Neuronal stem cell (in vitro differentiated cells): ENCODE results near the gene UBE2F. TPM values are rescaled to one million over a fixed set of nuclear protein-coding genes. Genes with fewer than 3 reads are reported as not detected.

Experiments
- DNase-seq: peaks from one replicate; pipeline ENCODE4 v3.0.0-alpha.2; 2013; ENCODE audit warnings: low spot score
- H2AFZ ChIP-seq: one replicate; pipeline ENCODE4 v1.6.1; 2013; ENCODE audit warnings: mild to moderate bottlenecking, low read length, inconsistent platforms
- H2AK5ac ChIP-seq: 2 replicates; pipeline ENCODE4 v1.6.1; 2013; ENCODE audit warnings: low read depth, mild to moderate bottlenecking, inconsistent platforms, low read length, moderate library complexity, mixed read lengths
- H2BK120ac ChIP-seq: 2 replicates; pipeline ENCODE4 v1.6.1; 2013; ENCODE audit warnings: low read depth, mild to moderate bottlenecking, inconsistent platforms, low read length, moderate library complexity, mixed read lengths
- H2BK12ac ChIP-seq: one replicate; pipeline ENCODE4 v1.6.1; 2013; ENCODE audit warnings: low read length, inconsistent platforms
- H2BK15ac ChIP-seq: 2 replicates; pipeline ENCODE4 v1.6.1; 2013; ENCODE audit warnings: mild to moderate bottlenecking, low read length, inconsistent platforms, mixed read lengths
- H2BK5ac ChIP-seq: one replicate; pipeline ENCODE4 v1.6.1; 2013; ENCODE audit warnings: inconsistent platforms, mild to moderate bottlenecking, low read length, moderate library complexity
- H3K14ac ChIP-seq: one replicate; pipeline ENCODE4 v1.6.1; 2013; ENCODE audit warnings: low read length, inconsistent platforms
- H3K18ac ChIP-seq: 2 replicates; pipeline ENCODE4 v1.6.1; 2013; ENCODE audit warnings: low read length, inconsistent platforms
- H3K23ac ChIP-seq: 2 replicates; pipeline ENCODE4 v1.6.1; 2013; ENCODE audit warnings: low read depth, mild to moderate bottlenecking, mixed read lengths, low read length, inconsistent platforms; ENCODE audit not compliant: poor library complexity
- H3K27ac ChIP-seq: replicated peaks from 3 replicates; pipeline ENCODE4 v1.5.1; 2013; ENCODE audit warnings: low read length, inconsistent platforms
- H3K27me3 ChIP-seq, 3 experiments: 2 replicates each; pipeline ENCODE4 v1.6.1; 2013; ENCODE audit warnings: low read length in 3 of 3, mild to moderate bottlenecking in 2 of 3, inconsistent platforms in 1 of 3, low read depth in 1 of 3, mixed read lengths in 1 of 3, moderate library complexity in 1 of 3; ENCODE audit not compliant: control insufficient read depth in 3 of 3, insufficient read depth in 3 of 3
- H3K36me3 ChIP-seq, 2 donors: replicated peaks in 1 of 2; 2 replicates each; pipeline ENCODE4 v1.6.1; 2013; ENCODE audit warnings: low read length in 2 of 2; ENCODE audit not compliant: control insufficient read depth in 2 of 2, insufficient read depth in 2 of 2
- H3K4ac ChIP-seq: 2 replicates; pipeline ENCODE4 v1.6.1; 2013; ENCODE audit warnings: inconsistent platforms, mild to moderate bottlenecking, low read length, moderate library complexity
- H3K4me1 ChIP-seq, 2 donors: 1 replicate in 1 of 2; 2 replicates in 1 of 2; pipeline ENCODE4 v1.6.1; 2013; ENCODE audit warnings: low read length in 2 of 2, low read depth in 1 of 2; ENCODE audit not compliant: control insufficient read depth in 2 of 2, insufficient read depth in 1 of 2
- H3K4me2 ChIP-seq: one replicate; pipeline ENCODE4 v1.6.1; 2013; ENCODE audit warnings: mild to moderate bottlenecking, low read length, inconsistent platforms; ENCODE audit not compliant: insufficient read depth, poor library complexity, severe bottlenecking
- H3K4me3 ChIP-seq, 2 donors: 2 replicates each; pipeline ENCODE4 v1.5.1; 2013; ENCODE audit warnings: low read length in 2 of 2, mild to moderate bottlenecking in 2 of 2, inconsistent platforms in 1 of 2, moderate library complexity in 1 of 2
- H3K79me1 ChIP-seq: one replicate; pipeline ENCODE4 v1.6.1; 2013; ENCODE audit warnings: low read depth, mild to moderate bottlenecking, inconsistent platforms, low read length, moderate library complexity
- H3K9ac ChIP-seq: one replicate; pipeline ENCODE4 v1.6.1; 2013; ENCODE audit warnings: mild to moderate bottlenecking, low read depth, low read length, inconsistent platforms; ENCODE audit not compliant: poor library complexity
- H3K9me3 ChIP-seq, 2 donors: replicated peaks in 1 of 2; 2 replicates each; pipeline versions ENCODE3 to v1.6.1; 2013; ENCODE audit warnings: low read length in 2 of 2, mild to moderate bottlenecking in 2 of 2, inconsistent platforms in 1 of 2, low read depth in 1 of 2, mixed read lengths in 1 of 2, moderate library complexity in 1 of 2; ENCODE audit not compliant: control insufficient read depth in 2 of 2, insufficient read depth in 1 of 2
- H4K8ac ChIP-seq: one replicate; pipeline ENCODE4 v1.6.1; 2013; ENCODE audit warnings: low read depth, mild to moderate bottlenecking, inconsistent platforms, low read length, moderate library complexity
- H4K91ac ChIP-seq: one replicate; pipeline ENCODE4 v1.6.1; 2013; ENCODE audit warnings: low read length, low read depth, mild to moderate bottlenecking, inconsistent platforms; ENCODE audit not compliant: poor library complexity
- WGBS, 2 donors: extraction: QIAGEN DNeasy Blood & Tissue Kit; methylation state at CpG; one replicate each; pipeline ENCODE4 v1.1.7; 2013; ENCODE audit warnings: missing lambda C conversion rate in 2 of 2, mixed read lengths in 1 of 2; ENCODE audit not compliant: insufficient read length in 2 of 2, insufficient replicate concordance in 1 of 2; ENCODE audit errors: extremely low coverage in 2 of 2; 5-methylcytosine and 5-hydroxymethylcytosine counted together
- polyA plus RNA-seq, 2 experiments: library from polyadenylated mRNA; stranded (reverse); fragments of 200-250 nt; gene quantifications; one replicate each; pipeline ENCODE4 v1.2.3, GENCODE V29; 2013

Gene UBE2F
- 35.5 TPM for polyA plus RNA-seq (2013, experiment 1 of 2)
- 36.1 TPM for polyA plus RNA-seq (2013, experiment 2 of 2)

- Histone ChIP-seq H3K14ac (peak within 1 kb of the TSS; percentile 100), H2AK5ac (peak within 1 kb of the TSS; percentile 81), H3K9me3 (peaks cover 9 to 14% of the 10 kb centered on the region in 2 donors), H2BK120ac (peak within 1 kb of the TSS; percentile 61), H3K4me1 (peaks cover 7% of the 10 kb centered on the region in 2 donors), H4K91ac (no peak within 1 kb of the TSS), H2BK5ac (no peak within 1 kb of the TSS), H3K4ac (no peak within 1 kb of the TSS), H3K36me3 (peaks cover 4 to 8% of the 10 kb centered on the region in 2 donors), H2BK12ac (no peak within 1 kb of the TSS), H3K18ac (peak within 1 kb of the TSS; percentile 89), H3K27ac (no peak within 1 kb of the TSS), H3K9ac (peak within 1 kb of the TSS; percentile 99), H2BK15ac (no peak within 1 kb of the TSS), H3K4me2 (peak within 1 kb of the TSS; percentile 88), H3K23ac (peak within 1 kb of the TSS; percentile 77), H3K79me1 (peaks cover 13% of the 10 kb centered on the region), H3K4me3 (peak within 1 kb of the TSS; percentile 89 to 99), H3K27me3 (no peaks in the 10 kb centered on the region), H2AFZ (peak within 1 kb of the TSS; percentile 99), H4K8ac (no peak within 1 kb of the TSS)
- DNase-seq = peak; percentile 94
- no CpG with 5 or more reads among the region's 123 CpGs for WGBS, 2 donors
Observed at GRCh38 chr2:237966565-237967462, at the start of gene UBE2F. Gene UBE2F, plus strand, starts transcription at chr2:237967014. Its CDS starts 6,094 bp downstream, at chr2:237973108.

DNA sequence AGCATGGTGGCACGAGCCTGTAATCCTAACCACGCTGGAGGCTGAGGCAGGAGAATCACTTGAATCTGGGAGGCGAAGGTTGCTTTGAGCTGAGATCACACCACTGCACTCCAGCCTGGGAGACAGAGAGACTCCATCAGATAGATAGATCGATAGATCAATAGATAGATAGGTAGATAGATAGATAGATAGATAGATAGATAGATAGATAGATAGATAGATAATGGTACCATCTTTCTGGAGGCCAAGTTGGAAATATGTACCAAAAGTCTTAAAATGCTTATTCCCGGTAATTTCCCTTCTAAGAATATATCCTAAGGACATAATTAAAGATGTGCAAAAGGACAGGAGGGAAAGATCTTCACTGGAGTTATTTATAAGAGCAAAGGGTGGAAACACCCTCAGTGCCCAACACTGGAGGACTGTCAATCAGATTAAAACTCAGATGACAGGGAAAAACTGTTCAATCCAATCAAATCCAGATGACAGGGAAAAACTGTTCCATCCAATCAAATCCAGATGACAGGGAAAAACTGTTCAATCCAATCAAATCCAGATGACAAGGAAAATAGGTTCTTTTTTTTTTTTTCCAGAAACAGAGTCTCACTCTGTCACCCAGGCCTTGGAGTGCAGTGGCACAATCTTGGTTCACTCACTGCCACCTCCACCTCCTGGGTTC, 49.0 kb upstream of the UBE2F start:
- H3K4me2 ChIP-seq = no peak overlapping the region
- H3K36me3 ChIP-seq = no peaks in the 10 kb centered on the region
- peaks cover 0 to 12% (median 2%) of the 10 kb centered on the region in 3 experiments for H3K27me3 ChIP-seq
- no peak overlapping the region for H3K4ac ChIP-seq
- no peak overlapping the region for H3K9ac ChIP-seq
- H2BK15ac ChIP-seq = no peak overlapping the region
- no peaks in the 10 kb centered on the region for H3K79me1 ChIP-seq
- no peak overlapping the region for H4K8ac ChIP-seq
- no peak overlapping the region for H3K27ac ChIP-seq
- no peak overlapping the region for H2BK12ac ChIP-seq
- no peak overlapping the region for H3K14ac ChIP-seq
- no peak overlapping the region for H3K23ac ChIP-seq
- peak overlapping the region; percentile 32 for H2AFZ ChIP-seq
- no peak overlapping the region for H2BK120ac ChIP-seq
- no peak overlapping the region for H2AK5ac ChIP-seq
- DNase-seq = no peak
- no peaks in the 10 kb centered on the region for H3K9me3 ChIP-seq
- H4K91ac ChIP-seq = no peak overlapping the region
- no peak overlapping the region for H2BK5ac ChIP-seq
- no peak overlapping the region for H3K4me3 ChIP-seq
- H3K18ac ChIP-seq = no peak overlapping the region
- no peaks in the 10 kb centered on the region for H3K4me1 ChIP-seq
- no CpG with 5 or more reads among the region's 5 CpGs for WGBS, 2 donors

DNA sequence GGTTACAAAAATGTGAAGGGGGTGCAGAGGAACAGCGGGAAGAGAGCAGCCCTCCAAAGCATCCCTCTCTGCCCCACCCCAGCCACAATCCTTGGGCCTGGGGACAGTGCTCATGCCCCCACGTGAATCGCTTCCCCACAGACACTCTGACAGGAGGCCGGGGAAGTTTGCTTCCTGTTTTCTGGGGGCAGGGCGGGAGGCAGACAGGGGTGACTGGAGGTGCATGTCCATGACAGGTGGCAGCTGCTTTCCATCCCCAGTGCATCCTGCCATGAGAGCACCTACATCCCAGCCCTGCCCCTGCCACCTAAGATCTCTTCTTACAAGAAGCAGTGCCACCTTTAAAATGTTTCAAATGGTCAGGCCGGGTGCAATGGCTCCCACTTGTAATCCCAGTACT, 47.2 kb upstream of the UBE2F start:
- no peak overlapping the region for H3K23ac ChIP-seq
- no CpG with 5 or more reads among the region's 6 CpGs for WGBS, 2 donors
- no peak overlapping the region for H3K9ac ChIP-seq
- no peaks in the 10 kb centered on the region for H3K79me1 ChIP-seq
- no peak overlapping the region for H3K27ac ChIP-seq
- H2BK120ac ChIP-seq = no peak overlapping the region
- no peak overlapping the region for H2AFZ ChIP-seq
- H3K27me3 ChIP-seq = peaks cover 0 to 15% (median 3%) of the 10 kb centered on the region in 3 experiments
- no peak overlapping the region for H4K8ac ChIP-seq
- H3K4me3 ChIP-seq = no peak overlapping the region
- no peak overlapping the region for H3K18ac ChIP-seq
- no peaks in the 10 kb centered on the region for H3K9me3 ChIP-seq
- no peak overlapping the region for H2AK5ac ChIP-seq
- H2BK5ac ChIP-seq = no peak overlapping the region
- no peak overlapping the region for H2BK15ac ChIP-seq
- no peak overlapping the region for H4K91ac ChIP-seq
- H3K36me3 ChIP-seq = no peaks in the 10 kb centered on the region
- H3K4me2 ChIP-seq = no peak overlapping the region
- H3K4me1 ChIP-seq = no peaks in the 10 kb centered on the region
- no peak overlapping the region for H3K14ac ChIP-seq
- no peak overlapping the region for H3K4ac ChIP-seq
- no peak overlapping the region for H2BK12ac ChIP-seq
- DNase-seq = no peak

DNA sequence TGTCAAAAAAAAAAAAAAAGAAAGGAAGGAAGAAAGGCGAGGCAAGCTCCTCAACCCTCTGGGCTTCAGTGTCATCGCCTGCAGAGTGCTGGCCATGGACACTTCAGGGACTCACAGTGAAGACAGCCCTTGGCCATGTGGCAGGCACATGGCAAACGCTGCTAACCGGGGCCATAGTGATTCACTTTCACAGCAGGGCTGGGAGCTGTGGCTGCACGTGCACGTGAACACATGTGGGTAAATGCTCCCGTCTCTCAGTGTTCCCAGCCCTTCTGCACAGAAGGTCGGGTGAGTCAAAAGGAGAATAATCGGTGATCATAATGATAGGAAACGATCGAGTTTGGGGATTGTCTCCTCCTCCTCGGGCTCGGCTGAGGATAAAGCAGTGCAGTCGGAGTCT, 46.1 kb upstream of the UBE2F start:
- H3K9ac ChIP-seq = no peak overlapping the region
- no peak overlapping the region for H3K4me2 ChIP-seq
- no peak overlapping the region for H4K91ac ChIP-seq
- H3K4me3 ChIP-seq = no peak overlapping the region
- no peaks in the 10 kb centered on the region for H3K9me3 ChIP-seq
- H3K23ac ChIP-seq = no peak overlapping the region
- H3K79me1 ChIP-seq = no peaks in the 10 kb centered on the region
- H2BK15ac ChIP-seq = no peak overlapping the region
- DNase-seq = no peak
- no peak overlapping the region for H3K27ac ChIP-seq
- H3K4me1 ChIP-seq = no peaks in the 10 kb centered on the region
- H3K4ac ChIP-seq = no peak overlapping the region
- H2BK5ac ChIP-seq = no peak overlapping the region
- H2AK5ac ChIP-seq = no peak overlapping the region
- no peaks in the 10 kb centered on the region for H3K36me3 ChIP-seq
- no peak overlapping the region for H2AFZ ChIP-seq
- no peak overlapping the region for H3K14ac ChIP-seq
- no CpG with 5 or more reads among the region's 14 CpGs for WGBS, 2 donors
- H4K8ac ChIP-seq = no peak overlapping the region
- no peak overlapping the region for H2BK120ac ChIP-seq
- H3K18ac ChIP-seq = no peak overlapping the region
- peaks cover 0 to 15% (median 3%) of the 10 kb centered on the region in 3 experiments for H3K27me3 ChIP-seq
- H2BK12ac ChIP-seq = no peak overlapping the region
